Measurements from ENCODE around the gene TMEM129.

- TF ChIP-seq CTCF (conservative IDR thresholded peaks at IDR 0.05; ENCODE audit: low read length) (no peak), EZH2phosphoT487 (IDR thresholded peaks at IDR 0.05; ENCODE audit: borderline replicate concordance, low read depth, low read length) (no peak)
Observed at GRCh38 chr4:1754336-1754735, 33.2 kb upstream of the TMEM129 start.

Measured in OCI-LY7 (cell line).